Endothelial cell of umbilical vein (primary cell): Measurements from ENCODE around the gene LLCFC1. TPM values are rescaled to one million over a fixed set of nuclear protein-coding genes. Genes with fewer than 3 reads are reported as not detected.

ENCODE experiments used
- BruUV-seq: library from RNA; stranded (reverse); fragments of 400-500 nt; replicated peaks from 2 replicates; lab custom pipeline; 2021; lab: Mats Ljungman, UMichigan
- CTCF ChIA-PET: fragments of 300-600, 350-600 bp; sonication (Branson Sonifier 250); formaldehyde crosslinking; loops from one replicate; lab custom pipeline; 2021; ENCODE audit warnings: antibody characterized with exemption, inconsistent platforms; lab: Charles Lee
- POLR2A ChIA-PET: fragments of 300-600, 350-600 bp; sonication (Branson Sonifier 250); formaldehyde crosslinking; loops from one replicate; lab custom pipeline; 2021; ENCODE audit warnings: antibody characterized with exemption, inconsistent platforms; lab: Charles Lee
- DNase-seq: peaks from one replicate; pipeline ENCODE4 v3.0.0-alpha.2; 2011; ENCODE audit warnings: low read depth, low spot score
- FAIRE-seq: peaks from 2 replicates; lab custom pipeline; 2011; peaks lifted over from hg19 to GRCh38; lab: Jason Lieb, UNC
- H2AFZ ChIP-seq: 2 replicates; pipeline ENCODE4 v1.6.0; 2012; ENCODE audit warnings: low read depth, low read length, control low read depth, inconsistent platforms
- H3K27ac ChIP-seq: 2 replicates; pipeline ENCODE4 v1.5.1; 2011; ENCODE audit warnings: low read depth, mild to moderate bottlenecking, control low read depth, low read length, moderate library complexity; ENCODE audit not compliant: insufficient read depth
- H3K27me3 ChIP-seq, 2 experiments: 2 replicates each; pipeline versions ENCODE4 v1.6.0 to v1.6.1; 2011; ENCODE audit warnings: low read length in 2 of 2, mixed read lengths in 1 of 2; ENCODE audit not compliant: control insufficient read depth in 2 of 2, insufficient read depth in 2 of 2
- H3K36me3 ChIP-seq, 2 experiments: 2 replicates in 1 of 2; 3 replicates in 1 of 2; pipeline ENCODE4 v1.5.1; 2011; ENCODE audit warnings: low read length in 2 of 2, mild to moderate bottlenecking in 1 of 2, moderate library complexity in 1 of 2; ENCODE audit not compliant: control insufficient read depth in 2 of 2, insufficient read depth in 2 of 2; ENCODE audit errors: extremely low read depth in 1 of 2
- H3K4me1 ChIP-seq: 3 replicates; pipeline ENCODE4 v1.5.1; 2011; ENCODE audit warnings: mild to moderate bottlenecking, low read length; ENCODE audit not compliant: control insufficient read depth, insufficient read depth; ENCODE audit errors: extremely low read depth
- H3K4me2 ChIP-seq: 2 replicates; pipeline ENCODE4 v1.6.1; 2011; ENCODE audit warnings: low read length, control low read depth, mixed read lengths; ENCODE audit not compliant: insufficient read depth
- H3K4me3 ChIP-seq, 3 experiments: fragments of 200-600 bp in 1 of 3; sonication (generic), shearing (Covaris generic) in 1 of 3; replicated peaks in 1 of 3; 2 replicates each; pipeline ENCODE4 v1.5.1; 2011 to 2016; ENCODE audit warnings: control low read depth in 3 of 3, low read length in 3 of 3, mild to moderate bottlenecking in 2 of 3, inconsistent platforms in 1 of 3, low read depth in 1 of 3, moderate library complexity in 1 of 3; ENCODE audit not compliant: insufficient read depth in 1 of 3
- H3K79me2 ChIP-seq: 2 replicates; pipeline ENCODE4 v1.6.0; 2012; ENCODE audit warnings: low read length, inconsistent platforms; ENCODE audit not compliant: control insufficient read depth, insufficient read depth
- H3K9ac ChIP-seq: replicated peaks from 2 replicates; pipeline ENCODE3; 2011; ENCODE audit warnings: low read length, control low read depth; ENCODE audit not compliant: insufficient read depth; ENCODE audit errors: extremely low read depth
- H3K9me1 ChIP-seq: replicated peaks from 3 replicates; pipeline ENCODE4 v1.6.0; 2011; ENCODE audit warnings: mild to moderate bottlenecking, low read length; ENCODE audit not compliant: control insufficient read depth, insufficient read depth; ENCODE audit errors: extremely low read depth
- H3K9me3 ChIP-seq: replicated peaks from 2 replicates; pipeline ENCODE4 v1.5.1; 2012; ENCODE audit warnings: low read length, inconsistent platforms; ENCODE audit not compliant: control insufficient read depth, insufficient read depth
- H4K20me1 ChIP-seq: replicated peaks from 2 replicates; pipeline ENCODE3; 2011; ENCODE audit warnings: mild to moderate bottlenecking, low read length; ENCODE audit not compliant: control insufficient read depth, insufficient read depth; ENCODE audit errors: extremely low read depth
- CTCF ChIP-seq, 2 donors: IDR thresholded peaks; 1 replicate in 1 of 2; 2 replicates in 1 of 2; pipeline ENCODE4 v1.5.1; 2011; ENCODE audit warnings: low read length in 2 of 2, mild to moderate bottlenecking in 2 of 2, moderate library complexity in 2 of 2, control low read depth in 1 of 2, inconsistent platforms in 1 of 2, low read depth in 1 of 2; ENCODE audit not compliant: insufficient read depth in 1 of 2; ENCODE audit errors: extremely low read depth in 1 of 2
- EZH2 ChIP-seq: IDR thresholded peaks from 2 replicates; pipeline ENCODE4 v1.6.1; 2012; ENCODE audit warnings: borderline replicate concordance, low read depth, mild to moderate bottlenecking, moderate library complexity, low read length, inconsistent platforms; ENCODE audit not compliant: severe bottlenecking
- FOS ChIP-seq: IDR thresholded peaks from 2 replicates; pipeline ENCODE4 v1.6.1; 2011; ENCODE audit warnings: mild to moderate bottlenecking, low read length, moderate library complexity, borderline replicate concordance; ENCODE audit not compliant: insufficient read depth
- GATA2 ChIP-seq: IDR thresholded peaks from 2 replicates; pipeline ENCODE4 v1.7.0; 2011; ENCODE audit warnings: low read depth, mild to moderate bottlenecking, moderate library complexity, mixed read lengths, low read length; ENCODE audit not compliant: insufficient read length, insufficient read depth
- JUN ChIP-seq: IDR thresholded peaks from 2 replicates; pipeline ENCODE4 v1.6.1; 2011; ENCODE audit warnings: borderline replicate concordance, low read depth; ENCODE audit not compliant: insufficient read length, insufficient read depth
- MAX ChIP-seq: IDR thresholded peaks from 2 replicates; pipeline ENCODE4 v1.6.1; 2011; ENCODE audit not compliant: insufficient read depth, insufficient read length
- MYC ChIP-seq: IDR thresholded peaks from one replicate; pipeline ENCODE4 v1.6.1; 2011; ENCODE audit warnings: mild to moderate bottlenecking, low read depth, low read length
- POLR2A ChIP-seq: IDR thresholded peaks from 2 replicates; pipeline ENCODE4 v1.6.1; 2012; ENCODE audit warnings: low read depth, mild to moderate bottlenecking, control low read depth, low read length
- POLR2AphosphoS5 ChIP-seq: IDR thresholded peaks from 2 replicates; pipeline ENCODE4 v1.6.1; 2012; ENCODE audit warnings: low read depth, mild to moderate bottlenecking, control low read depth, low read length, moderate library complexity; ENCODE audit not compliant: insufficient read depth
- dilution Hi-C: fragments of 300-500 bp; cut with MboI; formaldehyde crosslinking; loops from one replicate; pipeline ENCODE4 v1.15.0; 2019; ENCODE audit warnings: low sequenced_read_pairs; ENCODE audit not compliant: extremely low pct_ligation_motif_present
- intact Hi-C: fragments of 100-400 bp; cut with micrococcal nuclease; formaldehyde crosslinking; loops from one replicate; pipeline ENCODE4 v1.10.0; 2022
- polyA plus RNA-seq, 4 experiments: library from polyadenylated mRNA; depleted of rRNA in 3 of 4; stranded (reverse) in 3 of 4; unstranded in 1 of 4; fragments of >200 nt; gene quantifications; 2 replicates each; pipeline versions ENCODE4 v1.2.1 to v1.2.3, GENCODE V29; 2011 to 2012; ENCODE audit warnings: missing spikeins in 1 of 4
- total RNA-seq: library from RNA; stranded (reverse); gene quantifications from 2 replicates; pipeline ENCODE4 v1.2.3, GENCODE V29; 2021

LLCFC1 gene
- total and polyA plus RNA-seq, 2 donors (not counting 3 experiments of a cell fraction or from before 2014, with no cell fraction given), result not detected

- POLR2A ChIA-PET, result no interaction called here
- CTCF ChIA-PET, result no interaction called here
- DNase-seq, result no peak
- dilution Hi-C loops (no loop called here), intact Hi-C loops (no loop called here)
- Histone ChIP-seq H3K36me3 (no peaks in the 10 kb centered on the region), H3K9me3 (no peaks in the 10 kb centered on the region), H2AFZ (no peak within 1 kb of the TSS), H3K4me2 (no peak within 1 kb of the TSS), H3K9me1 (no peaks in the 10 kb centered on the region), H4K20me1 (no peaks in the 10 kb centered on the region), H3K27me3 (no peaks in the 10 kb centered on the region), H3K4me3 (no peak within 1 kb of the TSS), H3K79me2 (no peaks in the 10 kb centered on the region), H3K9ac (no peak within 1 kb of the TSS), H3K4me1 (no peaks in the 10 kb centered on the region), H3K27ac (no peak within 1 kb of the TSS)
- TF ChIP-seq POLR2AphosphoS5, result no peak
- no peak for TF ChIP-seq CTCF (IDR thresholded peaks at IDR 0.05; ENCODE audit: extremely low read depth in 1 of 2, insufficient read depth in 1 of 2, low read depth in 1 of 2, low read length in 2 of 2)
- TF ChIP-seq JUN, result no peak
- TF ChIP-seq GATA2, result no peak
- no peak for TF ChIP-seq MYC
- TF ChIP-seq POLR2A, result no peak
- no peak for TF ChIP-seq FOS
- no peak for TF ChIP-seq EZH2
- no peak for TF ChIP-seq MAX
- BruUV-seq, result no TSS peak
- FAIRE-seq, result no peak
Observed at GRCh38 chr7:142933624-142934023, 5.7 kb upstream of the LLCFC1 start, which contains the start of gene TRPV5. Gene TRPV5, minus strand, starts transcription at chr7:142933746. Its CDS starts 287 bp downstream, at chr7:142933459.
